ENCODE results near the gene TM9SF4.

DNA sequence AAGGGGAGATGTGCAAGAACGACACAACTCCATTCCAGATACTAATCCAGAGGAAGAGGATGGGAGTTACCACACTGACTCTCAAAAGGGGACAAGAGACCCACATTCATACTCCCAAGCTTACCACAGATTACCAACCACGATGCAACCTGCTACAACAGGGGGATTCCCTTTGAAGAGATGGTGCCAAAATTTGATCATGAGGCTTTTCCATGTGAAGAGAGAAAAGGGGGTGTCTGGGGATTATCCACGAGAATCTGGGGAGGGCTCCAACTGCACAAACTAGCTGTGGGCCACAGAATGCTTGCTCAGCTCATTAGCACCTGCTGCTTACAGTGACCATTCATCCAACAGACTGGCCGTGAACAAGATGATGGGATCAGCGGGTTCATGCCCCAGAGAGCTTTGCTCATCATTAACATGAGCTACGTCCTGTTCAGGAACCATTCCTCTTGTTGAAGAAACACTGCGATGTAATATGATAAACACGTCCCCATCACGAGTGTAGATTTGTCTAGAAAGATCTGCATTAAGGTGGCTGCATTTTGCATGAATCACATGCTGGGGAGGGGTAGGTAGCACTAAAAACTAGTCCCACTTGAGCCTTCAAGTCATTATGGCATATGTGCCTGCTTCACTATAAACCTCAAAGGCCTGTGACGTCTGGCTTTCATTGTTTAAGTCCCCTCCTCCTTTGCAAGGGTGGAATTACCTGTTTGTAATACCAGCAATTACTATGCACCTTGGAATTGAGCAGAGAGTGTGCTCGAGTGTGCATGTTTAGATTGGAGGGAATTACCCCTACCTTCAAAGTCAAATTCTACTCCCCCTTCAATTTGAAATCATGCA lies 94.1 kb downstream of the TM9SF4 start:
- no peak for TF ChIP-seq CSDC2 (CRISPR knock-in tag; IDR thresholded peaks at IDR 0.05)
- TF ChIP-seq RARB (CRISPR knock-in tag; IDR thresholded peaks at IDR 0.05) = no peak
- TF ChIP-seq CSRNP3 (CRISPR knock-in tag; IDR thresholded peaks at IDR 0.05) = no peak
